Panc1 (cell line): ENCODE measurements around the gene NDUFB2. TPM values are rescaled to one million over a fixed set of nuclear protein-coding genes. Genes with fewer than 3 reads are reported as not detected.

Source experiments
- ATAC-seq: fragments of 200-7000 bp; cut with Tn5 transposase; 2 replicates; pipeline ENCODE4 v1.9.1; 2020; ENCODE audit warnings: mild to moderate bottlenecking, moderate library complexity
- BruUV-seq: library from RNA; stranded (reverse); fragments of 400-500 nt; replicated peaks from 2 replicates; lab custom pipeline; 2021; lab: Mats Ljungman, UMichigan
- CTCF ChIA-PET: fragments of 300-600 bp; sonication (Branson Sonifier 250); formaldehyde crosslinking; loops from one replicate; lab custom pipeline; 2022; ENCODE audit warnings: antibody characterized with exemption; lab: Charles Lee
- POLR2A ChIA-PET: fragments of 300-600 bp; sonication (Branson Sonifier 250); formaldehyde crosslinking; loops from one replicate; lab custom pipeline; 2022; ENCODE audit warnings: antibody characterized with exemption; lab: Charles Lee
- DNase-seq: peaks from one replicate; pipeline ENCODE4 v3.0.0-alpha.2; 2010; ENCODE audit warnings: low read depth, low spot score
- H3K27ac ChIP-seq: 2 replicates; pipeline ENCODE4 v1.5.1; 2011; ENCODE audit warnings: mild to moderate bottlenecking, low read length, inconsistent platforms
- H3K27me3 ChIP-seq: fragments of 200-500 bp; sonication (Bioruptor generic); 2 replicates; pipeline ENCODE4 v1.6.0; 2014; ENCODE audit warnings: low read length, inconsistent platforms; ENCODE audit not compliant: control insufficient read depth, insufficient read depth
- H3K36me3 ChIP-seq: fragments of 200-500 bp; sonication (Bioruptor generic); 2 replicates; pipeline ENCODE4 v1.5.1; 2014; ENCODE audit warnings: inconsistent platforms, mild to moderate bottlenecking, low read length, moderate library complexity; ENCODE audit not compliant: control insufficient read depth, insufficient read depth
- H3K4me1 ChIP-seq: 2 replicates; pipeline ENCODE4 v1.5.1; 2011; ENCODE audit warnings: inconsistent platforms, mild to moderate bottlenecking, low read length, moderate library complexity; ENCODE audit not compliant: control insufficient read depth, insufficient read depth
- H3K4me3 ChIP-seq, 2 experiments: 2 replicates each; pipeline ENCODE4 v1.5.1; 2011 to 2012; ENCODE audit warnings: low read depth in 2 of 2, low read length in 2 of 2, mild to moderate bottlenecking in 2 of 2, inconsistent platforms in 1 of 2, moderate library complexity in 1 of 2
- H3K9me3 ChIP-seq: fragments of 200-500 bp; sonication (Bioruptor generic); 2 replicates; pipeline ENCODE4 v1.5.1; 2014; ENCODE audit warnings: low read depth, mild to moderate bottlenecking, inconsistent platforms, low read length, moderate library complexity; ENCODE audit not compliant: control insufficient read depth, insufficient read depth
- CTCF ChIP-seq: fragments of 450-650 bp; IDR thresholded peaks from 2 replicates; pipeline ENCODE4 v1.5.1; 2017; ENCODE audit warnings: mild to moderate bottlenecking
- POLR2AphosphoS5 ChIP-seq: IDR thresholded peaks from 2 replicates; pipeline ENCODE4 v1.6.1; 2012; ENCODE audit warnings: mild to moderate bottlenecking, low read depth, low read length, moderate library complexity
- REST ChIP-seq, 2 experiments: IDR thresholded peaks; 2 replicates each; pipeline ENCODE4 v1.6.1; 2011 to 2012; ENCODE audit warnings: low read depth in 2 of 2, control low read depth in 1 of 2, low read length in 1 of 2, mild to moderate bottlenecking in 1 of 2, moderate library complexity in 1 of 2; ENCODE audit not compliant: insufficient read depth in 1 of 2
- SIN3A ChIP-seq: IDR thresholded peaks from 2 replicates; pipeline ENCODE4 v1.6.1; 2012; ENCODE audit warnings: low read depth, mild to moderate bottlenecking, low read length, moderate library complexity, borderline replicate concordance; ENCODE audit not compliant: insufficient read depth
- TCF7L2 ChIP-seq: IDR thresholded peaks from 2 replicates; pipeline ENCODE4 v1.6.1; 2011; ENCODE audit warnings: mild to moderate bottlenecking, low read depth, low read length, inconsistent platforms
- in situ Hi-C: cut with HindIII; loops from 2 replicates; pipeline ENCODE4 v1.10.0; 2016; ENCODE audit warnings: low sequenced_read_pairs, low pct_unique_long_range_greater_than_20kb
- intact Hi-C: fragments of 100-400 bp; cut with micrococcal nuclease; formaldehyde crosslinking; loops from one replicate; pipeline ENCODE4 v1.10.0; 2022; ENCODE audit not compliant: unreplicated experiment
- total RNA-seq: library from RNA; stranded (reverse); gene quantifications from one replicate; pipeline ENCODE4 v1.2.1, GENCODE V29; 2021; ENCODE audit not compliant: unreplicated experiment

NDUFB2 gene
- total RNA-seq, 1 experiment from 2014 or later = 246 TPM

DNA sequence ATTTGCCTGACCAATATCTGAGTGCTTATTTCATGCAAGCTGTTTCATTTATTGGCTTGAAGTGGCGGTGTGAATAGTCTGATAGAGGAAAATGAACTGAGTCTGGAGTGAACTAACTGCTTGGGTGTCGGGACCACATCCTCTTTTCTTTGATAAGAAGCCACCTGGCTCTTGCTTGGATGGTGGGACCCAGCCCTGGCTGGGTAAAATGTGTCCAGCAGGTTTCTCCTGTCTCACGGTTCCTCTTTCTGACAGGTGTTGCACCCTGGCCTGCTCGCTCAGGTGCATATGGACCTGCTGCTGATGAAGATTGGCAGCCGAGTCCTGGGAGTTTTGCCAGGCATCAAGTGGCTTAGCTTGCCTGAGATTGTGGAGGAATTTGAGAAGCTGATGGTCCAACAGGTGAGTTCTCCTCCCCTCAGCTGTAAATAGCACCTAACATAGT, 22.1 kb upstream of the NDUFB2 start:
- no peaks in the 10 kb centered on the region; the same call in 1 of the 2 replicates for H3K4me1 ChIP-seq
- in situ Hi-C loops = no loop called here
- no peak overlapping the region for H3K27ac ChIP-seq
- CTCF ChIA-PET = interaction anchor here (0.6 kb wide), 1 partner anchor 10 kb away, joined by 15 read pairs; no protein-coding TSS in a partner anchor
- no peak for DNase-seq
- H3K4me3 ChIP-seq = no peak overlapping the region; a peak in 1 of 4 replicates
- intact Hi-C loops = loop anchor here (10.0 kb wide), 1 partner anchor 310 kb away; no protein-coding TSS in a partner anchor
- POLR2A ChIA-PET = no interaction called here
- no peaks in the 10 kb centered on the region for H3K27me3 ChIP-seq
- TF ChIP-seq POLR2AphosphoS5 = no peak
- TF ChIP-seq REST (IDR thresholded peaks at IDR 0.05; ENCODE audit: insufficient read depth in 1 of 2, low read depth in 2 of 2, low read length in 1 of 2) = no peak
- no peak for TF ChIP-seq SIN3A
- no peak for TF ChIP-seq CTCF
- no peak for TF ChIP-seq TCF7L2
- H3K36me3 ChIP-seq = no peaks in the 10 kb centered on the region
- H3K9me3 ChIP-seq = no peaks in the 10 kb centered on the region
- no peak for ATAC-seq
- no TSS peak for BruUV-seq

- no peak for DNase-seq
- no peaks in the 10 kb centered on the region for H3K27me3 ChIP-seq
- ChIA-PET CTCF (interaction anchor here (1.5 kb wide), 1 partner anchor 309 kb away, joined by 4 read pairs; no protein-coding TSS in a partner anchor), POLR2A (no interaction called here)
- no peak overlapping the region for H3K4me3 ChIP-seq
- H3K27ac ChIP-seq = no peak overlapping the region
- ATAC-seq = 0 out of 2 replicates have a peak, but pooled peaks have one; percentile 46
- no peak for TF ChIP-seq TCF7L2
- TF ChIP-seq SIN3A = no peak
- TF ChIP-seq REST (IDR thresholded peaks at IDR 0.05; ENCODE audit: insufficient read depth in 1 of 2, low read depth in 2 of 2, low read length in 1 of 2) = no peak
- in situ Hi-C loops = no loop called here
- no TSS peak for BruUV-seq
- H3K4me1 ChIP-seq = no peaks in the 10 kb centered on the region; the same call in 1 of the 2 replicates
- no peaks in the 10 kb centered on the region for H3K36me3 ChIP-seq
- no peaks in the 10 kb centered on the region for H3K9me3 ChIP-seq
- intact Hi-C loops = loop anchor here (10.0 kb wide), 1 partner anchor 310 kb away; no protein-coding TSS in a partner anchor
Measured at GRCh38 chr7:140674899-140675701, 21.4 kb upstream of the NDUFB2 start.
